Measurements from ENCODE around the gene HIPK2. TPM values are rescaled to one million over a fixed set of nuclear protein-coding genes. Genes with fewer than 3 reads are reported as not detected.

HIPK2 gene
- total and polyA plus RNA-seq, 2 of the 4 experiments (the other 2 are of a cell fraction): 22.0 to 27.1 TPM

GRCh38 chr7:139571190-139571589, 206.6 kb downstream of the HIPK2 start:
- no peak overlapping the region for H3K4ac ChIP-seq (ENCODE audit: low read depth, low read length)
- H3K9me1 ChIP-seq (ENCODE audit: insufficient read depth, low read length): peaks cover 3% of the 10 kb centered on the region; the same call in 1 of the 2 replicates
- ATAC-seq (ENCODE audit: low read depth): no peak
- no peaks in the 10 kb centered on the region for H3K9me3 ChIP-seq (ENCODE audit: control insufficient read depth, insufficient read depth, low read length)
- H4K91ac ChIP-seq (ENCODE audit: insufficient read depth, low read depth, low read length): no peak overlapping the region
- H3K4me2 ChIP-seq (ENCODE audit: low read depth, low read length): no peak overlapping the region
- H3K79me1 ChIP-seq (ENCODE audit: low read depth in 1 of 2, low read length in 2 of 2): peaks cover 0 to 39% of the 10 kb centered on the region in 2 experiments; a peak in 3 of 4 replicates
- ChIA-PET POLR2A (ENCODE audit: unreplicated experiment) (no interaction called here), CTCF (no interaction called here)
- no peak overlapping the region for H2BK5ac ChIP-seq (ENCODE audit: low read depth, low read length, poor library complexity, severe bottlenecking)
- no peak overlapping the region for H2BK20ac ChIP-seq (ENCODE audit: low read depth, low read length)
- no peak overlapping the region for H3K9ac ChIP-seq (ENCODE audit: low read depth, low read length)
- dilution Hi-C loops (cut with HindIII; ENCODE audit: low sequenced_read_pairs, unreplicated experiment): no loop called here
- no peak overlapping the region for H3K23ac ChIP-seq (ENCODE audit: low read depth, low read length)
- in situ Hi-C loops (cut with MboI; ENCODE audit: low sequenced_read_pairs): no loop called here
- H3K14ac ChIP-seq (replicated peaks; ENCODE audit: low read depth, low read length): no peak overlapping the region
- H2AK9ac ChIP-seq (replicated peaks; ENCODE audit: low read depth, low read length, poor library complexity): no peak overlapping the region
- H4K8ac ChIP-seq (ENCODE audit: low read depth in 2 of 2, low read length in 2 of 2): no peak overlapping the region
- no peak overlapping the region for H2BK120ac ChIP-seq (ENCODE audit: low read depth, low read length)
- H3K18ac ChIP-seq (ENCODE audit: low read depth, low read length): no peak overlapping the region
- H3K56ac ChIP-seq (ENCODE audit: extremely low read depth, insufficient read depth, low read length): no peak overlapping the region
- H4K5ac ChIP-seq (ENCODE audit: low read depth, low read length): no peak overlapping the region
- no peak overlapping the region for H3K27ac ChIP-seq (ENCODE audit: insufficient read depth, low read length)
- H2BK15ac ChIP-seq (ENCODE audit: low read depth, low read length): no peak overlapping the region
- H3K36me3 ChIP-seq (ENCODE audit: control insufficient read depth, insufficient read depth, low read length): peaks cover 88% of the 10 kb centered on the region
- no peak overlapping the region for H3K4me3 ChIP-seq (ENCODE audit: insufficient read depth, low read depth, low read length)
- no peaks in the 10 kb centered on the region for H3K4me1 ChIP-seq (ENCODE audit: control insufficient read depth, insufficient read depth, low read length)
- peaks cover 11% of the 10 kb centered on the region; the same call in 1 of the 2 replicates for H4K20me1 ChIP-seq (ENCODE audit: insufficient read depth, low read length)
- intact Hi-C loops (cut with micrococcal nuclease): loop anchor here (5.0 kb wide), 1 partner anchor 69 kb away; no protein-coding TSS in a partner anchor
- BruUV-seq (replicated peaks): no TSS peak
- TF ChIP-seq POLR2A (IDR thresholded peaks at IDR 0.05; ENCODE audit: low read depth, low read length) (no peak), CEBPB (IDR thresholded peaks at IDR 0.05; ENCODE audit: low read depth, low read length) (no peak), USF2 (IDR thresholded peaks at IDR 0.05; ENCODE audit: low read depth, low read length) (no peak), FOS (IDR thresholded peaks at IDR 0.05; ENCODE audit: low read depth, low read length) (no peak), CTCF (conservative IDR thresholded peaks at IDR 0.05; ENCODE audit: low read depth, low read length) (no peak), MAZ (IDR thresholded peaks at IDR 0.05; ENCODE audit: borderline replicate concordance, low read depth, low read length) (no peak), SMC3 (IDR thresholded peaks at IDR 0.05; ENCODE audit: low read depth, low read length) (no peak), CHD1 (IDR thresholded peaks at IDR 0.05; ENCODE audit: low read depth, low read length) (no peak), RCOR1 (IDR thresholded peaks at IDR 0.05; ENCODE audit: insufficient replicate concordance, low read length) (no peak), RAD21 (IDR thresholded peaks at IDR 0.05; ENCODE audit: low read length) (no peak), NFE2L2 (IDR thresholded peaks at IDR 0.05; ENCODE audit: low read depth, low read length) (no peak), RFX5 (IDR thresholded peaks at IDR 0.05; ENCODE audit: low read depth, low read length) (no peak), BHLHE40 (IDR thresholded peaks at IDR 0.05; ENCODE audit: low read depth, low read length) (no peak), MAFK (IDR thresholded peaks at IDR 0.05; ENCODE audit: low read depth, low read length) (no peak), MXI1 (IDR thresholded peaks at IDR 0.05; ENCODE audit: borderline replicate concordance, low read depth, low read length) (no peak), ELK1 (IDR thresholded peaks at IDR 0.05; ENCODE audit: borderline replicate concordance, low read depth, low read length) (no peak)
- no peak overlapping the region for H2AFZ ChIP-seq (replicated peaks; ENCODE audit: low read length, poor library complexity)
- no peak for DNase-seq
- H2AK5ac ChIP-seq (ENCODE audit: low read depth, low read length): no peak overlapping the region
- WGBS, 2 experiments (ENCODE audit: extremely low coverage in 2 of 2, insufficient read length in 1 of 2): 90% methylated on average over 3 of the region's 20 CpGs; no CpG with 5 or more reads in 1 of the 2 experiments
- H3K27me3 ChIP-seq (ENCODE audit: control insufficient read depth, insufficient read depth, low read length): no peaks in the 10 kb centered on the region

Data from IMR-90 (cell line).